Trophoblast cell (in vitro differentiated cells and primary cell): Measurements from ENCODE around the gene PCNX1.

ENCODE experiments used
- DNase-seq, 2 donors: peaks; one replicate each; pipeline ENCODE4 v3.0.0-alpha.2; 2016
- H2AFZ ChIP-seq: 2 replicates; pipeline ENCODE4 v1.6.1; 2013; ENCODE audit warnings: low read length, moderate library complexity, mild to moderate bottlenecking; ENCODE audit not compliant: insufficient read depth, poor library complexity
- H2AK5ac ChIP-seq: 2 replicates; pipeline ENCODE4 v1.6.1; 2013; ENCODE audit warnings: mild to moderate bottlenecking, low read length
- H2BK120ac ChIP-seq: 2 replicates; pipeline ENCODE4 v1.6.1; 2013; ENCODE audit warnings: low read length, mild to moderate bottlenecking, moderate library complexity; ENCODE audit not compliant: insufficient read depth, poor library complexity
- H2BK12ac ChIP-seq: 2 replicates; pipeline ENCODE4 v1.6.1; 2013; ENCODE audit warnings: mild to moderate bottlenecking, low read length, moderate library complexity
- H2BK5ac ChIP-seq: 2 replicates; pipeline ENCODE4 v1.6.1; 2013; ENCODE audit warnings: low read length, low read depth, moderate library complexity, mild to moderate bottlenecking; ENCODE audit not compliant: poor library complexity
- H3K14ac ChIP-seq: 2 replicates; pipeline ENCODE4 v1.6.1; 2013; ENCODE audit warnings: mild to moderate bottlenecking, low read length
- H3K18ac ChIP-seq: 2 replicates; pipeline ENCODE4 v1.6.1; 2013; ENCODE audit warnings: mild to moderate bottlenecking, low read length
- H3K23ac ChIP-seq: 2 replicates; pipeline ENCODE4 v1.6.1; 2013; ENCODE audit warnings: low read length
- H3K27ac ChIP-seq: 2 replicates; pipeline ENCODE4 v1.5.1; 2013; ENCODE audit warnings: low read depth, mild to moderate bottlenecking, inconsistent platforms, low read length, moderate library complexity
- H3K27me3 ChIP-seq: 2 replicates; pipeline ENCODE4 v1.6.1; 2013; ENCODE audit warnings: inconsistent platforms, mild to moderate bottlenecking, low read length, moderate library complexity; ENCODE audit not compliant: insufficient read depth
- H3K36me3 ChIP-seq, 2 experiments: 1 replicate in 1 of 2; 2 replicates in 1 of 2; pipeline ENCODE4 v1.6.1; 2013; ENCODE audit warnings: low read length in 2 of 2, mild to moderate bottlenecking in 2 of 2, moderate library complexity in 1 of 2; ENCODE audit not compliant: insufficient read depth in 2 of 2, control insufficient read depth in 1 of 2
- H3K4ac ChIP-seq: 2 replicates; pipeline ENCODE4 v1.6.1; 2013; ENCODE audit warnings: low read depth, mild to moderate bottlenecking, low read length, moderate library complexity
- H3K4me1 ChIP-seq, 2 experiments: 1 replicate in 1 of 2; 2 replicates in 1 of 2; pipeline ENCODE4 v1.6.1; 2013; ENCODE audit warnings: low read length in 2 of 2, mild to moderate bottlenecking in 2 of 2, moderate library complexity in 1 of 2; ENCODE audit not compliant: insufficient read depth in 2 of 2, control insufficient read depth in 1 of 2
- H3K4me2 ChIP-seq: 2 replicates; pipeline ENCODE4 v1.6.1; 2013; ENCODE audit warnings: inconsistent platforms, mild to moderate bottlenecking, low read length, moderate library complexity
- H3K4me3 ChIP-seq: 2 replicates; pipeline ENCODE4 v1.5.1; 2013; ENCODE audit warnings: mild to moderate bottlenecking, low read depth, low read length, inconsistent platforms
- H3K79me1 ChIP-seq: one replicate; pipeline ENCODE4 v1.6.1; 2013; ENCODE audit warnings: low read length
- H3K79me2 ChIP-seq: 2 replicates; pipeline ENCODE4 v1.6.1; 2013; ENCODE audit warnings: low read length, mild to moderate bottlenecking; ENCODE audit not compliant: control insufficient read depth, insufficient read depth, poor library complexity
- H3K9ac ChIP-seq: 2 replicates; pipeline ENCODE4 v1.6.1; 2013; ENCODE audit warnings: mild to moderate bottlenecking, low read length
- H3K9me3 ChIP-seq: 2 replicates; pipeline ENCODE4 v1.6.1; 2013; ENCODE audit warnings: low read depth, mild to moderate bottlenecking, control low read depth, inconsistent platforms, low read length; ENCODE audit not compliant: insufficient read depth
- H4K12ac ChIP-seq: 2 replicates; pipeline ENCODE4 v1.6.1; 2013; ENCODE audit warnings: low read depth, mild to moderate bottlenecking, low read length, moderate library complexity
- H4K8ac ChIP-seq: 2 replicates; pipeline ENCODE4 v1.6.1; 2013; ENCODE audit warnings: low read depth, mild to moderate bottlenecking, low read length, moderate library complexity
- H4K91ac ChIP-seq: one replicate; pipeline ENCODE4 v1.6.1; 2013; ENCODE audit warnings: low read depth, mild to moderate bottlenecking, low read length, moderate library complexity
- WGBS: extraction: QIAGEN DNeasy Blood & Tissue Kit; methylation state at CpG from one replicate; pipeline ENCODE4 v1.1.7; 2013; ENCODE audit warnings: missing lambda C conversion rate; ENCODE audit not compliant: insufficient read length, insufficient coverage; ENCODE audit errors: extremely low coverage; 5-methylcytosine and 5-hydroxymethylcytosine counted together

Gene PCNX1

DNA sequence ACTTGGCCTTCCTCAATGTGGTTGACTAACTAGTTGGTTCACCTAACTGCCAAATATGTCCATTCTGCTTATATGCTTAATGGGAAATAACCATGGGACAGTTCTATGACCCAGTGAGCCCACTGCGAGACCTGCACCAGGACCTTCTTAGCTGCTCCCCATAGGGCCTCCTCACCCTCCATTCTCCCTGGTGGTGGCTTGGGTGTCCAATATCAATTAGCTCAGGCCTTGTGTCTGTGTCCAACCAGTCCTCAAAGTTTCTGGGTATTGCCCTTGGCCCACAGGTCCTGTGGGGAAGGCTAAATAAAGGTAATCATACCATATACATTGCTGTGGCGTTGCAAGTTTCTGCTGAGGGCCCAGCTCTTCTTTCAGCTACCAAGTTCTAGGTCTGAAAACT, 228.2 kb downstream of the PCNX1 start:
- H3K9ac ChIP-seq: no peak overlapping the region
- no peak overlapping the region for H3K18ac ChIP-seq
- no peaks in the 10 kb centered on the region for H3K36me3 ChIP-seq
- H3K4me1 ChIP-seq: peaks cover 3 to 4% of the 10 kb centered on the region in 2 experiments
- no peak overlapping the region for H2AK5ac ChIP-seq
- H3K27ac ChIP-seq: no peak overlapping the region
- H4K8ac ChIP-seq: no peak overlapping the region
- no peak overlapping the region for H2BK5ac ChIP-seq
- no CpG with 5 or more reads among the region's 2 CpGs for WGBS
- H3K4ac ChIP-seq: no peak overlapping the region
- no peak overlapping the region for H4K91ac ChIP-seq
- H3K23ac ChIP-seq: no peak overlapping the region
- H2AFZ ChIP-seq: no peak overlapping the region
- H3K79me2 ChIP-seq: no peaks in the 10 kb centered on the region
- no peak overlapping the region for H2BK120ac ChIP-seq
- H3K4me3 ChIP-seq: no peak overlapping the region
- H3K9me3 ChIP-seq: peaks cover 5% of the 10 kb centered on the region
- no peak overlapping the region for H3K14ac ChIP-seq
- H3K4me2 ChIP-seq: no peak overlapping the region
- no peaks in the 10 kb centered on the region for H3K27me3 ChIP-seq
- H3K79me1 ChIP-seq: no peaks in the 10 kb centered on the region
- H4K12ac ChIP-seq: no peak overlapping the region
- no peak for DNase-seq
- no peak overlapping the region for H2BK12ac ChIP-seq

DNA sequence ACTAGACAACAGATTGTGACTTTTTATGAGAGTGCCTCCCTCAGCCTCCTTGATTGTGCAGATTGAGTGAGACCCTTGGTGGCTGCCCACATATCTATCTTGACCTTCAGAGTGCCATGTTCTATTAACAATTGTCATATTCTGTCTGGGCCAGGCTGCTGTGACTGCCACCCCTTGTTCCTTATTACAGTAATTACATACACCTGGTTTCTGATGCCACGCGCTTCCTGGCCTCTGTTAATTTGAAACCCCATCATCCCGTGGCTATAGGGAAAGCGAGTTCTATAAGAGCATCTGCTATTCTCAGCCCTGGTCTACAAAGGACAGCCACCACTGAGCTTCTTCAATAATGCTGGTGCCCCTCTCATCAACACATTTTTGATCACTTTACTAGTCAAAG, 228.7 kb downstream of the PCNX1 start:
- no peaks in the 10 kb centered on the region for H3K79me2 ChIP-seq
- H3K23ac ChIP-seq: no peak overlapping the region
- no peak overlapping the region for H3K4me2 ChIP-seq
- H2AFZ ChIP-seq: no peak overlapping the region
- no peak overlapping the region for H4K12ac ChIP-seq
- H2BK12ac ChIP-seq: no peak overlapping the region
- no peak overlapping the region for H3K18ac ChIP-seq
- no peaks in the 10 kb centered on the region for H3K79me1 ChIP-seq
- H4K8ac ChIP-seq: no peak overlapping the region
- no peak overlapping the region for H2BK5ac ChIP-seq
- H3K9me3 ChIP-seq: peaks cover 5% of the 10 kb centered on the region
- no peaks in the 10 kb centered on the region for H3K4me1 ChIP-seq
- WGBS: no CpG with 5 or more reads among the region's 4 CpGs
- no peak overlapping the region for H3K4ac ChIP-seq
- H3K14ac ChIP-seq: no peak overlapping the region
- H3K36me3 ChIP-seq: no peaks in the 10 kb centered on the region
- H4K91ac ChIP-seq: no peak overlapping the region
- H2AK5ac ChIP-seq: no peak overlapping the region
- no peak overlapping the region for H3K4me3 ChIP-seq
- H2BK120ac ChIP-seq: no peak overlapping the region
- H3K9ac ChIP-seq: no peak overlapping the region
- no peak overlapping the region for H3K27ac ChIP-seq
- H3K27me3 ChIP-seq: no peaks in the 10 kb centered on the region
- DNase-seq: no peak

DNA sequence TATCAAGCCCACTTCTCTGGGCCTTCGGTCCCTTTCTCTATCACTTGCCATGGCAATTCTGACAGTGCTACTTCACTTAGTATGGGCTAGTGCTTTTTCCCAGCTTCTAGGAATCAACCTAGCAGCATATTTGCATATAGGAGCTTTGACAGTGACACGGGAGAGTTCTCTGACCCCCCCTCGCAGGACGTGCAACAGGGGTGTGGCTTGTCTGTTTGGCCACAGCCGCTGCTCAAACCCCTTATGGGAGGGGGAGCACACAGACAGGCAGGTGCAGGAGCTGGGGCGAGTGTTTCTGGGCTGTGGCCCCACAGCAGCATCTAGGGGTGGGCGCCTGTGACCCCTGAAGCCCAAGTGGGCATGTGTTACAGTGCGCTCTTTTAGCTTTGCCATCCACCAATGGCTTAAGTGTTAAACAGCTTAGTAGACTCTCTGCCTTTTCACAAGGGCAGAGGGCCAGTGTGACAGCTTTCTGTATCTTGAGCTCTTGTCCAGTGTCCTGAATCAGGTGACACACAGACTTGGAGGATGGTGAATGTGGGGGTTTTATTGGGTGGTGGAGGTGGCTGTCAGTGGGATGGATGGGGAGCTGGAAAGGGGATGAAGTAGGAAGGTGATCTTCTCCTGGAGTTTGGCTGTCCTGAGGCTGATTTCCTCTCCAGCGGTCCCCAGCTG, 229.3 kb downstream of the PCNX1 start:
- no peak overlapping the region for H3K4me3 ChIP-seq
- no peak overlapping the region for H3K14ac ChIP-seq
- no peak overlapping the region for H2BK120ac ChIP-seq
- no peak overlapping the region for H2AFZ ChIP-seq
- H3K27ac ChIP-seq: no peak overlapping the region
- H4K91ac ChIP-seq: no peak overlapping the region
- H3K9me3 ChIP-seq: peaks cover 5% of the 10 kb centered on the region
- H3K79me2 ChIP-seq: no peaks in the 10 kb centered on the region
- no peak overlapping the region for H2AK5ac ChIP-seq
- H3K4me1 ChIP-seq: no peaks in the 10 kb centered on the region
- H3K27me3 ChIP-seq: no peaks in the 10 kb centered on the region
- no peak overlapping the region for H3K18ac ChIP-seq
- no peak overlapping the region for H3K4me2 ChIP-seq
- DNase-seq: no peak
- no peak overlapping the region for H3K4ac ChIP-seq
- no CpG with 5 or more reads among the region's 9 CpGs for WGBS
- H4K12ac ChIP-seq: no peak overlapping the region
- no peaks in the 10 kb centered on the region for H3K36me3 ChIP-seq
- H3K9ac ChIP-seq: no peak overlapping the region
- H4K8ac ChIP-seq: no peak overlapping the region
- H3K23ac ChIP-seq: no peak overlapping the region
- no peaks in the 10 kb centered on the region for H3K79me1 ChIP-seq
- no peak overlapping the region for H2BK12ac ChIP-seq
- H2BK5ac ChIP-seq: no peak overlapping the region

GRCh38 chr14:71137536-71138447, 230.5 kb downstream of the PCNX1 start:
- H3K27me3 ChIP-seq: no peaks in the 10 kb centered on the region
- no peak overlapping the region for H3K18ac ChIP-seq
- no peak overlapping the region for H3K14ac ChIP-seq
- no peak overlapping the region for H3K9ac ChIP-seq
- DNase-seq: no peak
- peaks cover 2 to 3% of the 10 kb centered on the region in 2 experiments for H3K4me1 ChIP-seq
- no peak overlapping the region for H3K23ac ChIP-seq
- H3K4me2 ChIP-seq: no peak overlapping the region
- WGBS: no CpG with 5 or more reads among the region's 5 CpGs
- no peak overlapping the region for H4K91ac ChIP-seq
- H4K8ac ChIP-seq: no peak overlapping the region
- H2BK5ac ChIP-seq: no peak overlapping the region
- no peak overlapping the region for H2AK5ac ChIP-seq
- H4K12ac ChIP-seq: no peak overlapping the region
- H3K36me3 ChIP-seq: no peaks in the 10 kb centered on the region
- peaks cover 1% of the 10 kb centered on the region for H3K79me1 ChIP-seq
- H2BK12ac ChIP-seq: no peak overlapping the region
- H3K79me2 ChIP-seq: no peaks in the 10 kb centered on the region
- H3K9me3 ChIP-seq: peaks cover 5% of the 10 kb centered on the region
- no peak overlapping the region for H3K4ac ChIP-seq
- no peak overlapping the region for H3K27ac ChIP-seq
- no peak overlapping the region for H2BK120ac ChIP-seq
- no peak overlapping the region for H2AFZ ChIP-seq
- H3K4me3 ChIP-seq: no peak overlapping the region
